GM18867 (cell line): ENCODE measurements around the gene PTH2.

ENCODE experiments used
- ATAC-seq: cut with Tn5 transposase; IDR thresholded peaks from one replicate; pipeline ENCODE4 v1.9.1; 2021; ENCODE audit warnings: mild to moderate bottlenecking, moderate library complexity; ENCODE audit not compliant: unreplicated experiment

PTH2 gene

DNA sequence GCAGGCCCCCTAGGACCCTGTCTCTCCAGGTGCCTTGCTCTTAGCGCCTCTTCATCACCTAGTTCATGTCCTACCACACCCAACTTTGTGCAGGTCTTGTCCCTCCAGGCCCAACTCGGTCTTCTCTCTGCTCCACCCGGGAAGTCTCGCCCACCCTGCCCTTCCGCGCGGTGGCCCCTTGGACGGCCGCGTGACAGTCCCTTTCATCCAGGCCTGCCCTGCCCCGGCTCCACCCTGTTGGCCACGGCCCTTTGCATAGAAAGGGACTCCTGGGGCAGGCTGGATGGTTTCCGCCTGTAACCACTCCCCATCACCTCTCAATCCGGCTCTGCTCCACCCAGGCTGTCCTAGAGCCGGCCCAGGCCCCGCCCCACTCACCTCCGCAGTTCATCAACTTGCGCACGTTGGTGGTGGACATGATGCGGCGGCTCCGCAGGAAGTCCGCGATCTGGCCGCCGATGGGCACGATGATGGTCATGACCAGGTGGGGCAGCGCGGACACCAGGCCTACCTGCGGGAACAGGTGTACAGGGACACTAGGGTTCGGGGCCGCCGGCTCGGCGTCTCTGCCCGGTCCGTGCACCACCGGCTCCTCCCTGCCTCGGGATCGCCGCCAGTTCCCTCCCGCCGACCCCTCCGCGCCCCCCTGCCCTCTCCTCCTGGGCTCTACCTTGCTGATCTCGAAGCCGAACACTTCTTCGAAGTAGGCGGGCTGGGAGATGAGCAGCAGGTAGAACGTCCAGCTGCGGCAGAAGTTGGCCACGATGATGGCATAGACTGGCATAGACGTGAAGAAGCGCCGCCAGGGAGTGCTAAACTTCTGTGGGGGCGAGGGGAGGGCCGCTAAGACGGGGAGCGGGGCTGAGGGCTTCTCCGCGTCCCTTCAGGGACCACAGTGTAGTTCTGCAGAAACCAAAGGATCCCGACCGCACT, 9.2 kb upstream of the PTH2 start:
- no peak for ATAC-seq

DNA sequence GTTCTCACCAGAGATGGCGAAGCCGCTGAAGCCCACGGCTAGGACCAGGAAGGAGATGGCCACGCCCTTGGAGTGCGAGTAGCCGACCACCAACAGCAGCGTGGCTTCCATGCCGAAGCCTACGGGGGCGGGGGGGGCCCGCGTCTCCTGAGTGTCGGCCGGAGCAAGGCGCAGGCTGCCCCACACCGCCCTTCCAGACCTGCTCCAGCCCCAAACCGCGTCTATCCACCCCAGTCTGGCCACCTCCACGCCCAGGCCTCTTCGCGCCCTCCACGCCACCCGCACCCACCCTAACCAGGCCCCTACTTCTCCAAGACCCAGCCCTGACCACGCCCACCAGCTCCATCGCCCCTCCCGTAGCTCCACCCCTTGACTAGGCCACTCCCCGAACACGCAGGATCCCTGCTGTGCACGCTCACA, 8.1 kb upstream of the PTH2 start:
- ATAC-seq = no peak

DNA sequence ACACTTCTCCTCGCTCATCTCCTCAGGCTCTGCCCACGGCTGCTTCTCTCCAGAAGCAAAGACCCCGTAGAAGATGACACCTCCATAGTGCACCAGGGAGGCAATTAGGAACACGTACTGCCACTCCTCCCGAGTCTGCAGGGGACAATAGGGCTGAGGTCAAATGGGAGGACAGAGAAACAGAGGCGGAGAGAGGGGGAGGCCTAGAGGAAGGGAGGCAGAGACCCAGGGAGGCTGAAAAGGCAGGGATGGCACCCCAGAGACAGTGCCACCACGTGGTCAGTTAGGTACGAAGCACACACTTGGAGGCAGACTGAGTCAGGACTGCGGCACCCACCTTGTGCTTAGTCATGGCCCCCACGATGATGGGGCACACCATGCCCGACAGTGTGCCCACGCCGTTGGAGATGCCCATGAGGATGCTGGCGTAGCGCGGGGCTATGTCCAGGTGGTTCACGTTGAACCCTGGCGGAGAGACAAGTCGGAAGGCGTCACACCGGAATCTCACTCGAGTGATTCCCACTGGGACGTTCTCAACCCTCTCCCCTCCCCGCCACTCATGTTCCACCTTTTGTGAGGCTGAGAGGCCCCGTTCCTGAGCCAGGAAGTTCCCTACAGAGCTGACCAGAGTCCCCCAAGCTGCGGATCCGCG, 7.6 kb upstream of the PTH2 start:
- no peak for ATAC-seq

DNA sequence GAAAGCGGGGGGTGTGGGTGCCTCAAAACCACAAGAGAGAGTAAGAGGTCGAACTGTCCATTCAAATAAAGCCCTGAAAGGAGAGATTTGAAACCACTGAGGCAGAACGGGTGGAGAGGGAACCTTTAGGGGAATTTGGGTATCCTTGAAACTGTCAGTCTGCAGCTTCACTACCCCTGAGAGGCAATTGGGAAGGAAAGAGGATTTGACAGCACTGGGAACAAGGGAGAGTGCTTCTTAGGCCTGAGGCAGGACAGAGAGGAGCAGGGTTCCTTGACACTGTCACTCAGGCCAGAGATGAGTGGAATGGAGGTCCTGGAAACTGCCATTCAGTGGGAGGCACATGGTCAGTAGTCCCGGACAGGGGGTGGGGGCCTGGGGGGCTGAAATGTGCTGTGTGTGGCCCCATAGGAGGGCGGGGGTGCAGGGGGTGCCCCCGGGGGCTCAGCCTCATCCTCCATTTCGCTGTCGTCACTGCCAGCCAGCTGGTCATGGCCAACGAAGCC, 7.0 kb upstream of the PTH2 start:
- ATAC-seq = no peak

DNA sequence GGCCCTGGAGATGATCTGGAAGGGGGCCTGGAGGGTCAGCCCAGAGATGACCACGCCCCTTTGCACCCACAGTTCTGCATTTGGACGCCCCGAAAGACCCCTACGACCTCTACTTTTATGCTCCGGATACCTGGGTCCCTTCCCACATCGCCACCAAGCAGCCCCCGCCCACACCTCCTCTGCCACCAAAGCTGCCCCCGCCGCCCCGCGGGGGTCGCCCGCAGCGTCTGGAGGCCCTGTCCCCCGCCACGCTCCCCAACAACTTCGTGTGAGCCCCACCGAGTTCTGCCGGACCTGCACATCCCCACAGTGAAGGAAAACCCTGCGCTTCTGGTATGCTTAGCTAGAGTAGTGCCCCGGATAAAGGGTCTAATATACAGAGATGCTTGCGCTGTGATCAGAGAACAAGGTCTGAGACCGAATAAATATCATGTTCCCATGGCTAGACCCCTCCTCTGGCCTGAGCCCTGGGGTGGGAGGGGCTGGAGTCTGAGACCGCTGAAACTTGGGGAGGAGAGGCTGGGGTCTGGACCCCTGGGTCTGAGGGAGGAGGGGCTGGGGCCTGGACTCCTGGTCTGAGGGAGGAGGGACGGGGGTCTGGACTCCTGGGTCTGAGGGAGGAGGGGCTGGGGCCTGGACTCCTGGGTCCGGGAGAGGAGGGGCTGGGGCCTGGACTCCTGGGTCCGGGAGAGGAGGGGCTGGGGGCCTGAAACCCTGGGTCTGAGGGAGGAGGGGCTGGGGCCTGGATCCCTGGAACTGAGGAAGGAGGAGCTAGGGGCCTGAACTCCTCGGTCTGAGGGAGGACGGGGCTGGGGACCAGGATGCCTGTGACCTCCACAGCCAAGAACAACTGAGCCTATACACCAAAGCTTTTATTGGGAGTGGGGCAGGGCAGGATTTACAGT, 5.6 kb upstream of the PTH2 start:
- no peak for ATAC-seq

DNA sequence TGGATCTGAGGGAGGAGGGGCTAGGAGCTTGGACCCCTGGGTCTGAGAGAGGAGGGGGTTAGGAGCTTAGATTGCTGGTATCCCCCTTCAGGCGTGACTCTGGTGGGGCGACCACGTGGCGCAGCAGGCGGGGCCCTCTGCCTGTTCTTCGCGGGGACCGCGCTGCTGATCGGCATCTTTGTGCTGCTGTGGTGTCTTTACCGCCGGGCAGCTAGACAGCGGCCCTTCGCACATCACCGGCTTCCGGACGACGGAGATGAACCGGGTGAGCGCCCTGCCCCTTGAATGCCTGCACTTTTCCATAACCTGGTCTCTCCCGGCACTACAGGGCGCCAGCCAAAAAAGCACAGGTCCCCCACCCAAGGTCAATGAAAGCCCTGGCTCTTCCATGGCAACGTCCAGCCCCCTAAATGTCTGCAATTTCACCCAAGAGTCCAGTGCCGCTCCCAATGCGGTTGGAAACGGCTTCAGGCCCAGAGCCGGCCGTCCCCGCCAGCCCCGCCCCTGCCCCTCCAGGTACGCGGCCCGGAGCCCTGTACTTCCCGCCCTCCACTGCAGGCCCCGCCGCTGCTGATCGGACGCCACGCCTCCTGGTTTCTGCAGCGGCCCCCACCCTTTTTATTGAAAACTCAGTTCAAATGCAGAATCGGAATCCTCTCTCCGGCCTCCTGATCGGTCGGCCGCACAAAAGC, 4.8 kb upstream of the PTH2 start:
- ATAC-seq = no peak

DNA sequence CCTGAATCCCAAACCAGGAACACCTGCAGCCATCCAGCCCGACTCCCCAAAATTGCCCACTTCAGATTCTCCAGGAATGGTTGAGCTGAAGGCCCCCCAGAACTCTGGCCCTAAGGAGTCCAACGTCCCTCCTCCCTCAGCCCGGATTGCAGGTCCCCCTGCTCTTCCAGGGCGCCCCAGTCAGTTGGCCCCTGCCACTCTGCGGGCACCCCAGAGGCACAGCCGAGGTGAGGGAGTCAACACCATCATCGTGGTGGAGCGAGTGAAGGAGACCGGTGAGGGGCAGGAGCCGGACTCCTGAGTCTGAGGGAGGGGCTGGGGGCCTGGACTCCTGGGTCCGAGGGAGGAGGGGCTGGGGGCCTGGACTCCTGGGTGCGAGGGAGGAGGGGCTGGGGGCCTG, 4.1 kb upstream of the PTH2 start:
- ATAC-seq = no peak

DNA sequence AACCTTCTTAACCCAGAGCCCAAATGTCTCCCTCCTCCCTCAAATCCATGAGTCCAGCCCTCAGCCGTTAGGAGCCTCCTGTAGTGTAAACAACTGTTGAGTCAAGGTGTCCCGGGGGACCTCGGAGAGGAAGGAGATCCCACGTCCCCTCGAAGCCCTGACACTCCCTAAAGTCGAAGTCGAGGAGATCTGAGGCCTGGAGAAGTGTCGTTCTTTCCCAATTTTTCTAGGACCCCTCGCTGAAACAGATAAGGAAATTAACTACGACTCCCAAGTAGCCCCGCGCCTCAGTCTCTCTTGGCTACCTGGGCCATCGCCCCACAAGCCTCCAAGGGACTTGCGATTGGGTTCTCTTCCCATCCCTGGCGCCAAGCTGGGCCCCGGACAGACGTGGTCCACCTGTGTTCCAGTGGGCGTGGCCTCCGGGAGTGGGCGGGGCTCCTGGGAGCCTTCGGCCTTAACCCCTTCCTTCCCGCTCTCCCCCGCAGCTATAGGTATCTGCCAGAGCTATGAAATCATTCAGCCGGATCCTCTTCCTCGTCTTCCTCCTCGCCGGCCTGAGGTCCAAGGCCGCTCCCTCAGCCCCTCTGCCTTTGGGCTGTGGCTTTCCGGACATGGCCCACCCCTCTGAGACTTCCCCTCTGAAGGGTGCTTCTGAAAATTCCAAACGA, 2.8 kb upstream of the PTH2 start:
- no peak for ATAC-seq

DNA sequence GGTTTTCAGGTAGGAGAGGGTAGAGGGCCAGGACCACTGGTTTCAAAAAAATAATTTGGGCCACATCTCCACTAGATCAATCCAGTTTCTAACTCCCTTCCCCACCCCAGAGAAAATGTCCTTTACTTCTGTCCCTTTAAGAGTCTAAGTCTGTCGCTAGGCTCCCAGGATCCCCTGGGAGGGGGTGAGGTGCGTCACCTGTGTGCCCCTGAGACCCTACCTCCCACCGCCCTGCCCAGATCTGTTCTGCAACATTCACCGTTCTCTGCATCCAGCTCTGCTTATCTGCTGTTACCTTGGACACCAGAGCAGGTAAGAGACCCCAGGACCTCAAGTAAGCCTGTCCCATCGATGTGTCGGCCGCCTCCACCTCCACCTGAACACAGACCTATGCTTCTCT, 1.9 kb upstream of the PTH2 start, which contains the start of gene GFY:
TSS of gene GFY (plus strand) at position 211 of the 400 bp plus-strand sequence. CDS start 1,043 bp downstream, outside the sequence.
- no peak for ATAC-seq

DNA sequence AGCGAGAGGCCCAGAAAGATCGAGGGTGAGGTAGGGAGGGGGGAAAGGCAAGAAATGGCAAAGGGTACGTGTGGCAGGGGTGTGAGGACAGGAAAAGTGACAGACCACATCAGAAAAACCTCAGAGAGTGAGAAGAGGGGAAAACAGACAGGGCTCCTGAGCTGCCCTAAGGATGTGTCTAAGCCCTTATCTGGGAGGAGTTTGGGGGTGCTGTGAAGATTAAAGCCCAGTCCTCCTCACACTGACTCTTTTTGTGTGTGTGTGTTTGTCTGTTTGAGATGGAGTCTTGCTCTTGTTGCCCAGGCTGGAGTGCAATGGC, 703 bp upstream of the PTH2 start:
- ATAC-seq = no peak

DNA sequence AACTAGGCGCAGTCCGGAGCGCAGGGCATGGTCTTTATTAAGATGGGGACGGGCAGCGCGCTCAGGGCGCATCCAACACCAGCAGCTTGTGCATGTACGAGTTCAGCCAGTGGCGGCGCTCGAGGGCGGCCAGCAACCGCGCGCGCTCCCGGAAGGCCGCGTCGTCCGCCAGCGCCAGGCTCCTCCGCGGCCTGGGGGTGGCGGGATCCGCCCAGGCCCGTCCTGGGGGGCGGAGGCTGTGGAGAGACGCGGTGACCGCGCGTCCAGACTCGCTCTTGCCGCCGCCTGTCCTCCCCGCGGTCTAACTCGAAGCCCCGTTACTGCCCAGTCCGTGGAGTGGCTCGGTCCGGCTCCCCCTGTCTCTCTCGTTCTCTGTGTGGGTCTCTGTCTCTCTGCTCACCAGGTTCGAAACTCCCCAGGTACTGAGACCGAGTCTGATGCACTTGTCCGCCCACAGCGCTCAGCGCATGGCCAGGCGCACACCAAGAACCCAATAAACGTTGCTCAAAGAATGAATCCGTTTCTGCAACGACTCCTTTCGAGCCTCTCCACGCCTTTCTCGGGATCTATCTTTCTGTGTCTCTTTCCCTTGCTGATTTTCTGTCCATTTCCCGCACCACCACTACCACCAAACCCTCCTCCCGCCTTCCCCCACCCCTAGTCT, 702 bp downstream of the PTH2 start:
- no peak for ATAC-seq

DNA sequence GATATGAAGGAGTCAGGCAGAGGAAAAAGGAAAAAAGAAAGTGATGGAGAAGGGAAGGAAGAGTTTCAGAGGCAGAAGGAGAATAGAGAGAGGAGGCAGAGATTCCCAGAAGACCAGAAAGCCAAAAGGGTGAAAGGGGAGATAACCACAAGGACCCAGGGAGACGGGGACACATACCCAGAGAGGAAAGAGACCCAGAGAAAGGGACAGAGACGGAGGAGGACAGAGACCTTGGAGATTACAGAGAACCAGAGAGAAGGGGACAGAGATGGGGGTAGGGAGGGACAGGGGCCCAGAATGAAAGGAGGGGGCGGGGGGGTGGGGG, 1.4 kb downstream of the PTH2 start:
- no peak for ATAC-seq

DNA sequence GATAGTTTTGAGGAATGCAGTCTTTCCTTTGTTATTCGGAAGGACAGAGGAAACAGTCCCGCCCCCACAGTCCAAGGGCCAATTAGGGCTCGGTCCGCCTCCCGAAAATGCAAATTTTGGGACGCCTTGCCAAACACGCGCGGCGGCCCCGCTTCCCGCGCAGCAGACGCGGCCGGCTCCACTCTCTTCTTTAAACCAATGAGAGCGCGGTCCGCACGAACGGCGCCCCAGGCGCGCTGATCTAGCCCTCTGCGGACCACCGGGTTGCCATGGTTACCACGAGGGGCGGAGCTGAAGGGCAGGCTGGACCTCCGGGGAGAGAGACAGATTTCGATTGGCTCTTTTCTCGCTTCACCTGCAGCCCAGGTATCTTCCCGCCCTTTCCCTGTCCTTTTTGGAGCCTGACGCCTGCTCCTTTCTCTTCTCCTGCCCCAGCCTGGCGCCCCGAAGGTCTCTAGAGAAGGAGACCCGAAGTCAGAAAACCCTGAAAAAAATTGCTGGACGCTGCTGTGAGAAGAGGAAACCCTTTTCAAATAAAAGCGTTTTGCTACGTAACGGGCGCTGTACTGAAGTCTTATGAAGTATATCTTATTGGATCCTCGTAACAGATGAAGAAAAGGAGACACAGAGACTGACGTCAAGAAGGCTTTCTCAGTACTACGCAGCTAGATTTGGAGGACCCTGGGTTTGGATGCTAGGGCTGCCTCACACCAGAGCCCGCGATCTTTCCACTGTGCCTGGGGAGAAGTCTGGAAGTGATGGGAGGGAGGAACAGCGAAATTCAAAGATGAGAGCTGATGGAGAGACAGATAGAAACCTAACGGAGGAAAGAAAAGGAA, 2.0 kb downstream of the PTH2 start:
- ATAC-seq = no peak

DNA sequence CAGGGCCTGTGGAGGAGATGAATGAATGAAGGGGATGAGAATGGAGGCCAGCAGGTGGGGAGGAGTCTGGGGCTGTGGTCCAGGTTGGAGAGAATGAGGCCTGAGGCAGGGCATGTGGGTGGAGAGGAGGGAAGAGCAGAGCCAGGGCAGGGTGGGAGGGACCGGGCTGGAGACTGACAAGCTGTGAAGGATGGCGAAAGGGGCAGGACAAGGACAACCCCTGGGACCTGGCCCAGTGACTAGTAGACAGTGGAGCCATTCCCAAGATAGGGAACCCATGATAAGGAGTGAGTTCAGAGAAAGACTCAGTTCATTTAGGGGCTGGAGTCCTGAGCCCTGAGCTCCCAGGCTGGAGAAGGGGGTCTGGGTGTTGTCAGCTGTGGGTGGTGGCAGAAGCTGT, 3.0 kb downstream of the PTH2 start:
- ATAC-seq = no peak

DNA sequence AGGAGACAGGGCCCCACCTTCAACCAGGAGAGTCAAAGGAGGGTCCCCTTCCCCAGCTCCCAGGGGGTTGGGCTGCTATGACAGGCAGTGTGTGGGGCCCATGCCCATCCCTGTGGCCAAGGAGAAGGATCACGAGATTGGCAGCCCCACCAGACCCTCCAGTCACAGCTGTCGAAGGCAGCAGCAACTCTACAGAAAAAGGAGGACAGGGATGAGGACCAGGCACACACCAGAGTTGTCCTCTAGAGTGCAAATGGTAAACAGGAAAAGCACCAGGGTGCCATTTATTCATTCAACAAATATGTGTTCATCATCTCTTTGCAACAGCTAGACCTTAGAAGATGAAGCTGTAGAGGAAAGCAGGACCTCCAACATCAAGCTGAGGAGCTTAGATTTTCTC, 4.1 kb downstream of the PTH2 start:
- no peak for ATAC-seq

DNA sequence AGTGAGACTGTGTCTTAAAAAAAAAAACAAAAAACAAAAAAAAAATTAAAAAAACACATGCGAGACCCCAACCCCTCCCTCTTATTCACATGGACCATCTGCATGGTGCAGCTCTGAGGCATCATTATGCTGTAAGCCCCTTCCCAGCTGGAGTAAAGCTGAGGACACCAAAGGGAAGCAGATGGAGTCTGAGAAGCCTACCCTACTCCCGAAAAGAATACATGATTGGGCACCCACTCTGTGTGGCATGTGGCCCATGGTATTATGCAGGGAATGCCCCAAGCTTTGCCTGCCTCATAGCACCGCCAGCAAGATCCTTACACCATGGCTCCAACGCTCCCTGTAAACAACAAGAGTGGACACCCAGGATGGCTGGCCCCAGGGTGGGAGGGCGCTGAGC, 4.7 kb downstream of the PTH2 start:
- no peak for ATAC-seq

DNA sequence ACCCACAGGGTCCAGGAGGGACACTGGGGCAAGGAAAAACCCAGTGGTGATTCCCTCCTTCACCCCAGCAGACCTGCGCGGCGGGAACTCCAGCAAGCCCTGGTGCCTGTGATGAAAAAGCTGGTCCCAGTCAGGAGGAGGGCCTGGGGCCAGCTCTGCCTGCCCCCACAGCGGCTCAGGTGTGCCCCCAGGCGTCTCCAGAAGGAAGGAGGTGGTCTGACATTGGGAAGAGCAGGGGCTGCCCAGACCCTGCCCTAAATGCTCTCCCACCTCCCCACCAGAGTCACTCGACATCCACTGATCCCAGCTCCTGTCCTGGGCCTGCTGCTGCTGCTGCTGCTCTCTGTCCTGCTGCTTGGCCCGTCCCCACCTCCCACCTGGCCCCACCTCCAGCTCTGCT, 6.2 kb downstream of the PTH2 start:
- ATAC-seq = no peak

DNA sequence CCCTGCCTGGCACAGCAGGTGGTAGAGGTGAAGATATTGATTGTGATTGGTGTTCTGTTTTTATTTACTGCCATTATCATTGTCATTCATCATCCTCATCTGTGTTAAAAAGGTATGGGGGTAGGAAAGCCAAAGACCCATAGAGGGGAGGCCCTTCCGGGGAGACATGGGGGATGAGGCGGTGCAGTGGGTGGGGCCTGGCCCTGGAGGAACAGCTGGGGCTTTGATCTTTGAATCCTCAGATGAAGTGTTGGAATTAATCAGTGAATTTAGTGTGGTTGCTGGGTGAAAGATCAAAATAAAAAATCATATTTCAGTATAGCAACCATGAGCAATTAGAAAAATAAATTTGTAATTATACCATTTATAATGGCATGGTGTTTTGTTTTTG, 7.4 kb downstream of the PTH2 start:
- no peak for ATAC-seq
